Trophoblast cell (in vitro differentiated cells and primary cell): ENCODE measurements around the gene PTPRE.

Source experiments
- DNase-seq, 2 donors: peaks; one replicate each; pipeline ENCODE4 v3.0.0-alpha.2; 2016
- H2AFZ ChIP-seq: 2 replicates; pipeline ENCODE4 v1.6.1; 2013; ENCODE audit warnings: low read length, moderate library complexity, mild to moderate bottlenecking; ENCODE audit not compliant: insufficient read depth, poor library complexity
- H2AK5ac ChIP-seq: 2 replicates; pipeline ENCODE4 v1.6.1; 2013; ENCODE audit warnings: mild to moderate bottlenecking, low read length
- H2BK120ac ChIP-seq: 2 replicates; pipeline ENCODE4 v1.6.1; 2013; ENCODE audit warnings: low read length, mild to moderate bottlenecking, moderate library complexity; ENCODE audit not compliant: insufficient read depth, poor library complexity
- H2BK12ac ChIP-seq: 2 replicates; pipeline ENCODE4 v1.6.1; 2013; ENCODE audit warnings: mild to moderate bottlenecking, low read length, moderate library complexity
- H2BK5ac ChIP-seq: 2 replicates; pipeline ENCODE4 v1.6.1; 2013; ENCODE audit warnings: low read length, low read depth, moderate library complexity, mild to moderate bottlenecking; ENCODE audit not compliant: poor library complexity
- H3K14ac ChIP-seq: 2 replicates; pipeline ENCODE4 v1.6.1; 2013; ENCODE audit warnings: mild to moderate bottlenecking, low read length
- H3K18ac ChIP-seq: 2 replicates; pipeline ENCODE4 v1.6.1; 2013; ENCODE audit warnings: mild to moderate bottlenecking, low read length
- H3K23ac ChIP-seq: 2 replicates; pipeline ENCODE4 v1.6.1; 2013; ENCODE audit warnings: low read length
- H3K27ac ChIP-seq: 2 replicates; pipeline ENCODE4 v1.5.1; 2013; ENCODE audit warnings: low read depth, mild to moderate bottlenecking, inconsistent platforms, low read length, moderate library complexity
- H3K27me3 ChIP-seq: 2 replicates; pipeline ENCODE4 v1.6.1; 2013; ENCODE audit warnings: inconsistent platforms, mild to moderate bottlenecking, low read length, moderate library complexity; ENCODE audit not compliant: insufficient read depth
- H3K36me3 ChIP-seq, 2 experiments: 1 replicate in 1 of 2; 2 replicates in 1 of 2; pipeline ENCODE4 v1.6.1; 2013; ENCODE audit warnings: low read length in 2 of 2, mild to moderate bottlenecking in 2 of 2, moderate library complexity in 1 of 2; ENCODE audit not compliant: insufficient read depth in 2 of 2, control insufficient read depth in 1 of 2
- H3K4ac ChIP-seq: 2 replicates; pipeline ENCODE4 v1.6.1; 2013; ENCODE audit warnings: low read depth, mild to moderate bottlenecking, low read length, moderate library complexity
- H3K4me1 ChIP-seq, 2 experiments: 1 replicate in 1 of 2; 2 replicates in 1 of 2; pipeline ENCODE4 v1.6.1; 2013; ENCODE audit warnings: low read length in 2 of 2, mild to moderate bottlenecking in 2 of 2, moderate library complexity in 1 of 2; ENCODE audit not compliant: insufficient read depth in 2 of 2, control insufficient read depth in 1 of 2
- H3K4me2 ChIP-seq: 2 replicates; pipeline ENCODE4 v1.6.1; 2013; ENCODE audit warnings: inconsistent platforms, mild to moderate bottlenecking, low read length, moderate library complexity
- H3K4me3 ChIP-seq: 2 replicates; pipeline ENCODE4 v1.5.1; 2013; ENCODE audit warnings: mild to moderate bottlenecking, low read depth, low read length, inconsistent platforms
- H3K79me1 ChIP-seq: one replicate; pipeline ENCODE4 v1.6.1; 2013; ENCODE audit warnings: low read length
- H3K79me2 ChIP-seq: 2 replicates; pipeline ENCODE4 v1.6.1; 2013; ENCODE audit warnings: low read length, mild to moderate bottlenecking; ENCODE audit not compliant: control insufficient read depth, insufficient read depth, poor library complexity
- H3K9ac ChIP-seq: 2 replicates; pipeline ENCODE4 v1.6.1; 2013; ENCODE audit warnings: mild to moderate bottlenecking, low read length
- H3K9me3 ChIP-seq: 2 replicates; pipeline ENCODE4 v1.6.1; 2013; ENCODE audit warnings: low read depth, mild to moderate bottlenecking, control low read depth, inconsistent platforms, low read length; ENCODE audit not compliant: insufficient read depth
- H4K12ac ChIP-seq: 2 replicates; pipeline ENCODE4 v1.6.1; 2013; ENCODE audit warnings: low read depth, mild to moderate bottlenecking, low read length, moderate library complexity
- H4K8ac ChIP-seq: 2 replicates; pipeline ENCODE4 v1.6.1; 2013; ENCODE audit warnings: low read depth, mild to moderate bottlenecking, low read length, moderate library complexity
- H4K91ac ChIP-seq: one replicate; pipeline ENCODE4 v1.6.1; 2013; ENCODE audit warnings: low read depth, mild to moderate bottlenecking, low read length, moderate library complexity
- WGBS: extraction: QIAGEN DNeasy Blood & Tissue Kit; methylation state at CpG from one replicate; pipeline ENCODE4 v1.1.7; 2013; ENCODE audit warnings: missing lambda C conversion rate; ENCODE audit not compliant: insufficient read length, insufficient coverage; ENCODE audit errors: extremely low coverage; 5-methylcytosine and 5-hydroxymethylcytosine counted together

The PTPRE gene

GRCh38 chr10:127991543-127992255 lies 84.8 kb downstream of the PTPRE start:
- WGBS, result no CpG with 5 or more reads among the region's 8 CpGs

GRCh38 chr10:127992376-127992775 lies 85.5 kb downstream of the PTPRE start:
- Histone ChIP-seq H4K91ac (no peak overlapping the region), H3K4ac (no peak overlapping the region), H2BK120ac (no peak overlapping the region), H3K36me3 (no peaks in the 10 kb centered on the region), H3K27ac (no peak overlapping the region), H3K79me1 (no peaks in the 10 kb centered on the region), H3K23ac (no peak overlapping the region), H3K4me3 (no peak overlapping the region), H3K4me1 (peaks cover 2% of the 10 kb centered on the region in 2 experiments), H2AK5ac (no peak overlapping the region), H3K79me2 (no peaks in the 10 kb centered on the region), H3K9me3 (no peaks in the 10 kb centered on the region), H3K18ac (no peak overlapping the region), H4K12ac (no peak overlapping the region), H3K9ac (no peak overlapping the region), H3K27me3 (no peaks in the 10 kb centered on the region), H2AFZ (no peak overlapping the region), H3K14ac (no peak overlapping the region), H3K4me2 (no peak overlapping the region), H4K8ac (no peak overlapping the region), H2BK12ac (no peak overlapping the region), H2BK5ac (no peak overlapping the region)
- no CpG with 5 or more reads among the region's 8 CpGs for whole genome bisulfite sequencing
- no peak for DNase-seq

More at GRCh38 chr10:127991543-127992255, 84.8 kb downstream of the PTPRE start:
- no peak overlapping the region for H2BK120ac ChIP-seq
- no peaks in the 10 kb centered on the region for H3K9me3 ChIP-seq
- no peak overlapping the region for H3K9ac ChIP-seq
- H3K79me2 ChIP-seq, result no peaks in the 10 kb centered on the region
- H3K27ac ChIP-seq, result no peak overlapping the region
- no peak overlapping the region for H3K23ac ChIP-seq
- no peak overlapping the region for H3K18ac ChIP-seq
- no peak for DNase-seq
- H3K14ac ChIP-seq, result no peak overlapping the region
- no peaks in the 10 kb centered on the region for H3K79me1 ChIP-seq
- H4K12ac ChIP-seq, result no peak overlapping the region
- H3K4me1 ChIP-seq, result peaks cover 2% of the 10 kb centered on the region in 2 experiments
- H3K4me3 ChIP-seq, result no peak overlapping the region
- H3K27me3 ChIP-seq, result no peaks in the 10 kb centered on the region
- peak overlapping the region; percentile 16 for H2BK12ac ChIP-seq
- H2AK5ac ChIP-seq, result no peak overlapping the region
- no peak overlapping the region for H3K4ac ChIP-seq
- H3K36me3 ChIP-seq, result no peaks in the 10 kb centered on the region
- H4K91ac ChIP-seq, result no peak overlapping the region
- H2BK5ac ChIP-seq, result no peak overlapping the region
- no peak overlapping the region for H3K4me2 ChIP-seq
- H2AFZ ChIP-seq, result no peak overlapping the region
- no peak overlapping the region for H4K8ac ChIP-seq

GRCh38 chr10:127993056-127993690 lies 86.3 kb downstream of the PTPRE start:
- no peaks in the 10 kb centered on the region for H3K79me1 ChIP-seq
- peak overlapping the region; percentile 17 for H2BK12ac ChIP-seq

GRCh38 chr10:127995939-127996338 lies 89.0 kb downstream of the PTPRE start:
- no peak for DNase-seq
- H3K18ac ChIP-seq, result no peak overlapping the region
- H3K14ac ChIP-seq, result no peak overlapping the region
- H3K23ac ChIP-seq, result no peak overlapping the region
- H3K4me1 ChIP-seq, result peaks cover 0 to 2% of the 10 kb centered on the region in 2 experiments
- H2BK120ac ChIP-seq, result no peak overlapping the region
- H4K91ac ChIP-seq, result no peak overlapping the region
- no peak overlapping the region for H4K8ac ChIP-seq
- no CpG with 5 or more reads among the region's 6 CpGs for WGBS
- no peak overlapping the region for H3K4me2 ChIP-seq
- no peak overlapping the region for H3K4me3 ChIP-seq
- H3K9ac ChIP-seq, result no peak overlapping the region
- no peaks in the 10 kb centered on the region for H3K36me3 ChIP-seq
- no peak overlapping the region for H2BK5ac ChIP-seq
- H3K4ac ChIP-seq, result no peak overlapping the region
- no peak overlapping the region for H4K12ac ChIP-seq
- no peak overlapping the region for H2AFZ ChIP-seq
- no peak overlapping the region for H3K27ac ChIP-seq
- no peak overlapping the region for H2BK12ac ChIP-seq
- H3K79me1 ChIP-seq, result no peaks in the 10 kb centered on the region
- no peak overlapping the region for H2AK5ac ChIP-seq
- no peaks in the 10 kb centered on the region for H3K27me3 ChIP-seq
- H3K9me3 ChIP-seq, result no peaks in the 10 kb centered on the region
- no peaks in the 10 kb centered on the region for H3K79me2 ChIP-seq

More at GRCh38 chr10:127993056-127993690, 86.3 kb downstream of the PTPRE start:
- no peak overlapping the region for H3K4me3 ChIP-seq
- H3K36me3 ChIP-seq, result no peaks in the 10 kb centered on the region
- H2BK120ac ChIP-seq, result no peak overlapping the region
- no peak overlapping the region for H4K12ac ChIP-seq
- no peaks in the 10 kb centered on the region for H3K79me2 ChIP-seq
- no CpG with 5 or more reads among the region's 12 CpGs for WGBS
- no peaks in the 10 kb centered on the region for H3K27me3 ChIP-seq
- no peak overlapping the region for H2AFZ ChIP-seq
- H3K4me1 ChIP-seq, result peaks cover 2% of the 10 kb centered on the region in 2 experiments
- H3K9me3 ChIP-seq, result no peaks in the 10 kb centered on the region
- no peak overlapping the region for H3K14ac ChIP-seq
- no peak overlapping the region for H3K18ac ChIP-seq
- H3K9ac ChIP-seq, result no peak overlapping the region
- H4K91ac ChIP-seq, result no peak overlapping the region
- no peak overlapping the region for H3K4me2 ChIP-seq
- no peak overlapping the region for H3K23ac ChIP-seq
- no peak overlapping the region for H2AK5ac ChIP-seq
- no peak overlapping the region for H3K4ac ChIP-seq
- no peak for DNase-seq
- H4K8ac ChIP-seq, result no peak overlapping the region
- no peak overlapping the region for H2BK5ac ChIP-seq
- no peak overlapping the region for H3K27ac ChIP-seq
